Calu3 (cell line): Measurements from ENCODE around the gene ARPC4. TPM values are rescaled to one million over a fixed set of nuclear protein-coding genes. Genes with fewer than 3 reads are reported as not detected.

Experiments used
- BruUV-seq: library from RNA; stranded (reverse); fragments of 400-500 nt; replicated peaks from 2 replicates; lab custom pipeline; 2021; lab: Mats Ljungman, UMichigan
- CTCF ChIA-PET: fragments of 300-600 bp; sonication (Branson Sonifier 250); formaldehyde crosslinking; loops from one replicate; lab custom pipeline; 2022; ENCODE audit warnings: antibody characterized with exemption; lab: Charles Lee
- DNase-seq: peaks from one replicate; pipeline ENCODE4 v3.0.0; 2022
- H3K27ac Mint-ChIP-seq: one replicate; pipeline ENCODE4 v1.8.0; 2022; ENCODE audit warnings: mixed read lengths; ENCODE audit not compliant: unreplicated experiment
- H3K27me3 Mint-ChIP-seq: one replicate; pipeline ENCODE4 v1.8.0; 2022; ENCODE audit warnings: mixed read lengths; ENCODE audit not compliant: unreplicated experiment
- H3K36me3 Mint-ChIP-seq: one replicate; pipeline ENCODE4 v1.8.0; 2022; ENCODE audit warnings: mild to moderate bottlenecking, moderate library complexity, mixed read lengths; ENCODE audit not compliant: insufficient read depth, unreplicated experiment
- H3K4me1 Mint-ChIP-seq: one replicate; pipeline ENCODE4 v1.8.0; 2022; ENCODE audit warnings: mild to moderate bottlenecking, low read depth, mixed read lengths; ENCODE audit not compliant: unreplicated experiment
- H3K4me3 Mint-ChIP-seq: one replicate; pipeline ENCODE4 v1.8.0; 2022; ENCODE audit warnings: mild to moderate bottlenecking, low read depth, moderate library complexity, mixed read lengths; ENCODE audit not compliant: unreplicated experiment
- H3K9me3 Mint-ChIP-seq: one replicate; pipeline ENCODE4 v1.8.0; 2022; ENCODE audit warnings: low read depth, mixed read lengths; ENCODE audit not compliant: unreplicated experiment
- CTCF ChIP-seq: fragments of 200-600 bp; IDR thresholded peaks from one replicate; pipeline ENCODE4 v1.8.0; 2022; ENCODE audit warnings: antibody characterized with exemption; ENCODE audit not compliant: unreplicated experiment
- intact Hi-C: fragments of 100-400 bp; cut with micrococcal nuclease; formaldehyde crosslinking; loops from one replicate; pipeline ENCODE4 v1.10.0; 2022; ENCODE audit not compliant: unreplicated experiment
- total RNA-seq: library from RNA; stranded (reverse); gene quantifications from 2 replicates; pipeline ENCODE4 v1.2.3, GENCODE V29; 2022

Gene ARPC4
- total RNA-seq, 1 experiment from 2014 or later, result 141 TPM

- TF ChIP-seq CTCF, result no peak
Observed at GRCh38 chr3:9767418-9767817, 25.5 kb upstream of the ARPC4 start.

GRCh38 chr3:9768141-9768775 is 24.6 kb upstream of the ARPC4 start:
- intact Hi-C loops, result no loop called here
- Mint-ChIP-seq H3K27ac (no peak overlapping the region), H3K36me3 (peaks cover 27% of the 10 kb centered on the region), H3K4me1 (peaks cover 20% of the 10 kb centered on the region), H3K4me3 (no peak overlapping the region), H3K9me3 (no peaks in the 10 kb centered on the region), H3K27me3 (no peaks in the 10 kb centered on the region)
- no peak for DNase-seq
- TF ChIP-seq CTCF, result no peak
- CTCF ChIA-PET, result interaction anchor here (0.9 kb wide), 1 partner anchor 14 kb away, joined by 4 read pairs; no protein-coding TSS in a partner anchor
- no TSS peak for BruUV-seq

More at GRCh38 chr3:9767418-9767817, 25.5 kb upstream of the ARPC4 start:
- no peaks in the 10 kb centered on the region for H3K27me3 Mint-ChIP-seq
- intact Hi-C loops, result no loop called here
- peaks cover 20% of the 10 kb centered on the region for H3K4me1 Mint-ChIP-seq
- CTCF ChIA-PET, result interaction anchor here (0.7 kb wide), 1 partner anchor 373 kb away, joined by 3 read pairs; no protein-coding TSS in a partner anchor
- no TSS peak for BruUV-seq
- no peak overlapping the region for H3K27ac Mint-ChIP-seq
- no peaks in the 10 kb centered on the region for H3K9me3 Mint-ChIP-seq
- no peak for DNase-seq
- no peak overlapping the region for H3K4me3 Mint-ChIP-seq
- H3K36me3 Mint-ChIP-seq, result peaks cover 31% of the 10 kb centered on the region

GRCh38 chr3:9769012-9769411 is 23.9 kb upstream of the ARPC4 start:
- H3K36me3 Mint-ChIP-seq, result peaks cover 27% of the 10 kb centered on the region
- no peaks in the 10 kb centered on the region for H3K27me3 Mint-ChIP-seq
- peak overlapping the region; percentile 68 for H3K27ac Mint-ChIP-seq
- TF ChIP-seq CTCF, result no peak
- no peak for DNase-seq
- H3K9me3 Mint-ChIP-seq, result no peaks in the 10 kb centered on the region
- peaks cover 20% of the 10 kb centered on the region for H3K4me1 Mint-ChIP-seq
- BruUV-seq, result no TSS peak
- CTCF ChIA-PET, result no interaction called here
- intact Hi-C loops, result no loop called here
- peak overlapping the region; percentile 73 for H3K4me3 Mint-ChIP-seq

- peaks cover 27% of the 10 kb centered on the region for H3K36me3 Mint-ChIP-seq
- peaks cover 20% of the 10 kb centered on the region for H3K4me1 Mint-ChIP-seq
- intact Hi-C loops, result no loop called here
- no peaks in the 10 kb centered on the region for H3K9me3 Mint-ChIP-seq
- H3K4me3 Mint-ChIP-seq, result peak within 1 kb of the TSS; percentile 73
- DNase-seq, result peak; percentile 73
- H3K27ac Mint-ChIP-seq, result peak within 1 kb of the TSS; percentile 68
- no peak for TF ChIP-seq CTCF
- no TSS peak for BruUV-seq
- no peaks in the 10 kb centered on the region for H3K27me3 Mint-ChIP-seq
- CTCF ChIA-PET, result no interaction called here
Observed at GRCh38 chr3:9769426-9770275, 23.2 kb upstream of the ARPC4 start, which contains the start of gene CAMK1. Gene CAMK1 (minus strand): TSS chr3:9769947. CDS start chr3:9767749, 2,198 bp downstream.
